OCI-LY3 (cell line): ENCODE data around the gene MYO15A.

Experiments used
- CTCF ChIP-seq: fragments of 200-600, 300-600 bp; sonication (generic); IDR thresholded peaks from 2 replicates; pipeline ENCODE4 v1.5.1; 2014; ENCODE audit warnings: antibody characterized with exemption, low read length, low read depth
- EZH2phosphoT487 ChIP-seq: fragments of 200-600 bp; shearing (Covaris generic); IDR thresholded peaks from 2 replicates; pipeline ENCODE4 v1.6.1; 2018; ENCODE audit warnings: antibody characterized with exemption, mixed run types, low read depth

- no peak for TF ChIP-seq CTCF
- TF ChIP-seq EZH2phosphoT487, result no peak
These were observed 20.7 kb upstream of the MYO15A start, which contains the start of gene DRG2 for GRCh38 chr17:18087610-18088491.
